Endothelial cell of umbilical vein (primary cell): ENCODE results near the gene LRRC73. TPM values are rescaled to one million over a fixed set of nuclear protein-coding genes. Genes with fewer than 3 reads are reported as not detected.

Source experiments
- BruUV-seq: library from RNA; stranded (reverse); fragments of 400-500 nt; replicated peaks from 2 replicates; lab custom pipeline; 2021; lab: Mats Ljungman, UMichigan
- CTCF ChIA-PET: fragments of 300-600, 350-600 bp; sonication (Branson Sonifier 250); formaldehyde crosslinking; loops from one replicate; lab custom pipeline; 2021; ENCODE audit warnings: antibody characterized with exemption, inconsistent platforms; lab: Charles Lee
- POLR2A ChIA-PET: fragments of 300-600, 350-600 bp; sonication (Branson Sonifier 250); formaldehyde crosslinking; loops from one replicate; lab custom pipeline; 2021; ENCODE audit warnings: antibody characterized with exemption, inconsistent platforms; lab: Charles Lee
- DNase-seq: peaks from one replicate; pipeline ENCODE4 v3.0.0-alpha.2; 2011; ENCODE audit warnings: low read depth, low spot score
- FAIRE-seq: peaks from 2 replicates; lab custom pipeline; 2011; peaks lifted over from hg19 to GRCh38; lab: Jason Lieb, UNC
- H2AFZ ChIP-seq: 2 replicates; pipeline ENCODE4 v1.6.0; 2012; ENCODE audit warnings: low read depth, low read length, control low read depth, inconsistent platforms
- H3K27ac ChIP-seq: 2 replicates; pipeline ENCODE4 v1.5.1; 2011; ENCODE audit warnings: low read depth, mild to moderate bottlenecking, control low read depth, low read length, moderate library complexity; ENCODE audit not compliant: insufficient read depth
- H3K27me3 ChIP-seq, 2 experiments: 2 replicates each; pipeline versions ENCODE4 v1.6.0 to v1.6.1; 2011; ENCODE audit warnings: low read length in 2 of 2, mixed read lengths in 1 of 2; ENCODE audit not compliant: control insufficient read depth in 2 of 2, insufficient read depth in 2 of 2
- H3K36me3 ChIP-seq, 2 experiments: 2 replicates in 1 of 2; 3 replicates in 1 of 2; pipeline ENCODE4 v1.5.1; 2011; ENCODE audit warnings: low read length in 2 of 2, mild to moderate bottlenecking in 1 of 2, moderate library complexity in 1 of 2; ENCODE audit not compliant: control insufficient read depth in 2 of 2, insufficient read depth in 2 of 2; ENCODE audit errors: extremely low read depth in 1 of 2
- H3K4me1 ChIP-seq: 3 replicates; pipeline ENCODE4 v1.5.1; 2011; ENCODE audit warnings: mild to moderate bottlenecking, low read length; ENCODE audit not compliant: control insufficient read depth, insufficient read depth; ENCODE audit errors: extremely low read depth
- H3K4me2 ChIP-seq: 2 replicates; pipeline ENCODE4 v1.6.1; 2011; ENCODE audit warnings: low read length, control low read depth, mixed read lengths; ENCODE audit not compliant: insufficient read depth
- H3K4me3 ChIP-seq, 3 experiments: fragments of 200-600 bp in 1 of 3; sonication (generic), shearing (Covaris generic) in 1 of 3; replicated peaks in 1 of 3; 2 replicates each; pipeline ENCODE4 v1.5.1; 2011 to 2016; ENCODE audit warnings: control low read depth in 3 of 3, low read length in 3 of 3, mild to moderate bottlenecking in 2 of 3, inconsistent platforms in 1 of 3, low read depth in 1 of 3, moderate library complexity in 1 of 3; ENCODE audit not compliant: insufficient read depth in 1 of 3
- H3K79me2 ChIP-seq: 2 replicates; pipeline ENCODE4 v1.6.0; 2012; ENCODE audit warnings: low read length, inconsistent platforms; ENCODE audit not compliant: control insufficient read depth, insufficient read depth
- H3K9ac ChIP-seq: replicated peaks from 2 replicates; pipeline ENCODE3; 2011; ENCODE audit warnings: low read length, control low read depth; ENCODE audit not compliant: insufficient read depth; ENCODE audit errors: extremely low read depth
- H3K9me1 ChIP-seq: replicated peaks from 3 replicates; pipeline ENCODE4 v1.6.0; 2011; ENCODE audit warnings: mild to moderate bottlenecking, low read length; ENCODE audit not compliant: control insufficient read depth, insufficient read depth; ENCODE audit errors: extremely low read depth
- H3K9me3 ChIP-seq: replicated peaks from 2 replicates; pipeline ENCODE4 v1.5.1; 2012; ENCODE audit warnings: low read length, inconsistent platforms; ENCODE audit not compliant: control insufficient read depth, insufficient read depth
- H4K20me1 ChIP-seq: replicated peaks from 2 replicates; pipeline ENCODE3; 2011; ENCODE audit warnings: mild to moderate bottlenecking, low read length; ENCODE audit not compliant: control insufficient read depth, insufficient read depth; ENCODE audit errors: extremely low read depth
- EZH2 ChIP-seq: IDR thresholded peaks from 2 replicates; pipeline ENCODE4 v1.6.1; 2012; ENCODE audit warnings: borderline replicate concordance, low read depth, mild to moderate bottlenecking, moderate library complexity, low read length, inconsistent platforms; ENCODE audit not compliant: severe bottlenecking
- FOS ChIP-seq: IDR thresholded peaks from 2 replicates; pipeline ENCODE4 v1.6.1; 2011; ENCODE audit warnings: mild to moderate bottlenecking, low read length, moderate library complexity, borderline replicate concordance; ENCODE audit not compliant: insufficient read depth
- GATA2 ChIP-seq: IDR thresholded peaks from 2 replicates; pipeline ENCODE4 v1.7.0; 2011; ENCODE audit warnings: low read depth, mild to moderate bottlenecking, moderate library complexity, mixed read lengths, low read length; ENCODE audit not compliant: insufficient read length, insufficient read depth
- JUN ChIP-seq: IDR thresholded peaks from 2 replicates; pipeline ENCODE4 v1.6.1; 2011; ENCODE audit warnings: borderline replicate concordance, low read depth; ENCODE audit not compliant: insufficient read length, insufficient read depth
- MYC ChIP-seq: IDR thresholded peaks from one replicate; pipeline ENCODE4 v1.6.1; 2011; ENCODE audit warnings: mild to moderate bottlenecking, low read depth, low read length
- POLR2A ChIP-seq: IDR thresholded peaks from 2 replicates; pipeline ENCODE4 v1.6.1; 2012; ENCODE audit warnings: low read depth, mild to moderate bottlenecking, control low read depth, low read length
- POLR2AphosphoS5 ChIP-seq: IDR thresholded peaks from 2 replicates; pipeline ENCODE4 v1.6.1; 2012; ENCODE audit warnings: low read depth, mild to moderate bottlenecking, control low read depth, low read length, moderate library complexity; ENCODE audit not compliant: insufficient read depth
- dilution Hi-C: fragments of 300-500 bp; cut with MboI; formaldehyde crosslinking; loops from one replicate; pipeline ENCODE4 v1.15.0; 2019; ENCODE audit warnings: low sequenced_read_pairs; ENCODE audit not compliant: extremely low pct_ligation_motif_present
- intact Hi-C: fragments of 100-400 bp; cut with micrococcal nuclease; formaldehyde crosslinking; loops from one replicate; pipeline ENCODE4 v1.10.0; 2022
- polyA plus RNA-seq, 4 experiments: library from polyadenylated mRNA; depleted of rRNA in 3 of 4; stranded (reverse) in 3 of 4; unstranded in 1 of 4; fragments of >200 nt; gene quantifications; 2 replicates each; pipeline versions ENCODE4 v1.2.1 to v1.2.3, GENCODE V29; 2011 to 2012; ENCODE audit warnings: missing spikeins in 1 of 4
- total RNA-seq: library from RNA; stranded (reverse); gene quantifications from 2 replicates; pipeline ENCODE4 v1.2.3, GENCODE V29; 2021
- TF ChIP-seq, protein P1 (sequence below): IDR thresholded peaks from 2 replicates; pipeline ENCODE4 v1.6.1; 2011; ENCODE audit not compliant: insufficient read depth, insufficient read length
- TF ChIP-seq, protein P2 (sequence below), 2 donors: IDR thresholded peaks; 1 replicate in 1 of 2; 2 replicates in 1 of 2; pipeline ENCODE4 v1.5.1; 2011; ENCODE audit warnings: low read length in 2 of 2, mild to moderate bottlenecking in 2 of 2, moderate library complexity in 2 of 2, control low read depth in 1 of 2, inconsistent platforms in 1 of 2, low read depth in 1 of 2; ENCODE audit not compliant: insufficient read depth in 1 of 2; ENCODE audit errors: extremely low read depth in 1 of 2

LRRC73 gene
- total and polyA plus RNA-seq, 2 donors (not counting 3 experiments of a cell fraction or from before 2014, with no cell fraction given), result 0.11 to 0.58 TPM

DNA sequence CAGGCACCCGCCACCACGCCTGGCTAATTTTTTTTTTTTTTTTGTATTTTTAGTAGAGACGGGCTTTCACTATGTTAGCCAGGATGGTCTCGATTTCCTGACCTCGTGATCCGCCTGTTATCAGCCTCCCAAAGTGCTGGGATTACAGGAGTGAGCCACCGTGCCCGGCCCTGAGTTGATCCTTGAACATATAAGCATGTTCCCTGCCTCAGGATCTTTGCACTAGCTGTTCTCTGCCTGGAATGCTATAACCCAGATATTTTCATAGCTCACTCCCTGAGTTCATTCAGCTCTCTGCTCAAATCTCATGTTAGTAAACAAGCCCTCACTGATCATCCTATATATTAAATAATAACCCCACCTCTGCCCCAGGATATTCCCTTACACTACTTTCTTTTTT lies 45.8 kb downstream of the LRRC73 start:
- ChIA-PET POLR2A (interaction anchor here (0.7 kb wide), 3 partner anchors 12 to 311 kb away, joined by 3 to 5 read pairs (median 3); no protein-coding TSS in a partner anchor), CTCF (interaction anchor here (0.7 to 21.3 kb wide), 2 partner anchors 37 to 52 kb away, joined by 3 to 289 read pairs; partner anchors contain the start of genes LRRC73, POLR1C and YIPF3)
- no peaks in the 10 kb centered on the region for H4K20me1 ChIP-seq
- peaks cover 14 to 26% of the 10 kb centered on the region in 2 experiments for H3K27me3 ChIP-seq
- no peaks in the 10 kb centered on the region for H3K79me2 ChIP-seq
- DNase-seq (no peak), FAIRE-seq (no peak)
- H3K9me1 ChIP-seq, result no peaks in the 10 kb centered on the region
- H3K9me3 ChIP-seq, result no peaks in the 10 kb centered on the region
- no TSS peak for BruUV-seq
- no peak overlapping the region for H2AFZ ChIP-seq
- H3K36me3 ChIP-seq, result no peaks in the 10 kb centered on the region
- no peak overlapping the region for H3K4me2 ChIP-seq
- intact Hi-C loops, result no loop called here
- dilution Hi-C loops, result no loop called here
- H3K9ac ChIP-seq, result no peak overlapping the region
- no peak overlapping the region for H3K27ac ChIP-seq
- H3K4me1 ChIP-seq, result no peaks in the 10 kb centered on the region
- TF ChIP-seq, protein P1, sequence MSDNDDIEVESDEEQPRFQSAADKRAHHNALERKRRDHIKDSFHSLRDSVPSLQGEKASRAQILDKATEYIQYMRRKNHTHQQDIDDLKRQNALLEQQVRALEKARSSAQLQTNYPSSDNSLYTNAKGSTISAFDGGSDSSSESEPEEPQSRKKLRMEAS, result no peak
- TF ChIP-seq JUN, result no peak
- TF ChIP-seq, protein P2, sequence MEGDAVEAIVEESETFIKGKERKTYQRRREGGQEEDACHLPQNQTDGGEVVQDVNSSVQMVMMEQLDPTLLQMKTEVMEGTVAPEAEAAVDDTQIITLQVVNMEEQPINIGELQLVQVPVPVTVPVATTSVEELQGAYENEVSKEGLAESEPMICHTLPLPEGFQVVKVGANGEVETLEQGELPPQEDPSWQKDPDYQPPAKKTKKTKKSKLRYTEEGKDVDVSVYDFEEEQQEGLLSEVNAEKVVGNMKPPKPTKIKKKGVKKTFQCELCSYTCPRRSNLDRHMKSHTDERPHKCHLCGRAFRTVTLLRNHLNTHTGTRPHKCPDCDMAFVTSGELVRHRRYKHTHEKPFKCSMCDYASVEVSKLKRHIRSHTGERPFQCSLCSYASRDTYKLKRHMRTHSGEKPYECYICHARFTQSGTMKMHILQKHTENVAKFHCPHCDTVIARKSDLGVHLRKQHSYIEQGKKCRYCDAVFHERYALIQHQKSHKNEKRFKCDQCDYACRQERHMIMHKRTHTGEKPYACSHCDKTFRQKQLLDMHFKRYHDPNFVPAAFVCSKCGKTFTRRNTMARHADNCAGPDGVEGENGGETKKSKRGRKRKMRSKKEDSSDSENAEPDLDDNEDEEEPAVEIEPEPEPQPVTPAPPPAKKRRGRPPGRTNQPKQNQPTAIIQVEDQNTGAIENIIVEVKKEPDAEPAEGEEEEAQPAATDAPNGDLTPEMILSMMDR (IDR thresholded peaks at IDR 0.05; ENCODE audit: extremely low read depth in 1 of 2, insufficient read depth in 1 of 2, low read depth in 1 of 2, low read length in 2 of 2), result no peak
- no peak for TF ChIP-seq EZH2
- no peak for TF ChIP-seq MYC
- TF ChIP-seq POLR2A, result no peak
- no peak for TF ChIP-seq POLR2AphosphoS5
- no peak for TF ChIP-seq FOS
- TF ChIP-seq GATA2, result no peak
- H3K4me3 ChIP-seq, result no peak overlapping the region
